BE2C (cell line): ENCODE results near the gene GALNT4. TPM values are rescaled to one million over a fixed set of nuclear protein-coding genes. Genes with fewer than 3 reads are reported as not detected.

Source experiments
- DNase-seq: peaks from one replicate; pipeline ENCODE4 v3.0.0-alpha.2; 2020
- H3K27me3 ChIP-seq: fragments of 250-450 bp; sonication (Bioruptor Pico); 2 replicates; pipeline ENCODE4 v1.5.1; 2020; ENCODE audit warnings: mild to moderate bottlenecking
- H3K36me3 ChIP-seq: fragments of 250-450 bp; sonication (Bioruptor Pico); 2 replicates; pipeline ENCODE4 v1.5.1; 2020; ENCODE audit warnings: mild to moderate bottlenecking
- H3K4me1 ChIP-seq: fragments of 250-450 bp; sonication (Bioruptor Pico); 2 replicates; pipeline ENCODE4 v1.5.1; 2020
- H3K4me3 ChIP-seq: 2 replicates; pipeline ENCODE4 v1.5.1; 2011; ENCODE audit warnings: low read depth, low read length
- H3K9me3 ChIP-seq: fragments of 250-450 bp; sonication (Bioruptor Pico); 2 replicates; pipeline ENCODE4 v1.5.1; 2020
- polyA plus RNA-seq: library from polyadenylated mRNA; unstranded; fragments of >200 nt; gene quantifications from one replicate; pipeline ENCODE4 v1.2.1, GENCODE V29; 2012; ENCODE audit warnings: low read depth, missing spikeins; ENCODE audit not compliant: insufficient read length, insufficient read depth
- TF ChIP-seq, protein P1 (sequence below): IDR thresholded peaks from 2 replicates; pipeline ENCODE4 v1.5.1; 2012; ENCODE audit warnings: mild to moderate bottlenecking, low read depth, low read length

The GALNT4 gene
- polyA plus RNA-seq = 0.14 TPM

GRCh38 chr12:89524541-89525304 lies at the start of gene GALNT4:
TSS of gene GALNT4 (minus strand) at chr12:89524796. CDS start at chr12:89524549, 247 bp downstream.
- H3K27me3 ChIP-seq = no peaks in the 10 kb centered on the region
- TF ChIP-seq, protein P1, sequence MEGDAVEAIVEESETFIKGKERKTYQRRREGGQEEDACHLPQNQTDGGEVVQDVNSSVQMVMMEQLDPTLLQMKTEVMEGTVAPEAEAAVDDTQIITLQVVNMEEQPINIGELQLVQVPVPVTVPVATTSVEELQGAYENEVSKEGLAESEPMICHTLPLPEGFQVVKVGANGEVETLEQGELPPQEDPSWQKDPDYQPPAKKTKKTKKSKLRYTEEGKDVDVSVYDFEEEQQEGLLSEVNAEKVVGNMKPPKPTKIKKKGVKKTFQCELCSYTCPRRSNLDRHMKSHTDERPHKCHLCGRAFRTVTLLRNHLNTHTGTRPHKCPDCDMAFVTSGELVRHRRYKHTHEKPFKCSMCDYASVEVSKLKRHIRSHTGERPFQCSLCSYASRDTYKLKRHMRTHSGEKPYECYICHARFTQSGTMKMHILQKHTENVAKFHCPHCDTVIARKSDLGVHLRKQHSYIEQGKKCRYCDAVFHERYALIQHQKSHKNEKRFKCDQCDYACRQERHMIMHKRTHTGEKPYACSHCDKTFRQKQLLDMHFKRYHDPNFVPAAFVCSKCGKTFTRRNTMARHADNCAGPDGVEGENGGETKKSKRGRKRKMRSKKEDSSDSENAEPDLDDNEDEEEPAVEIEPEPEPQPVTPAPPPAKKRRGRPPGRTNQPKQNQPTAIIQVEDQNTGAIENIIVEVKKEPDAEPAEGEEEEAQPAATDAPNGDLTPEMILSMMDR = peak; percentile 70
- peaks cover 5% of the 10 kb centered on the region for H3K36me3 ChIP-seq

DNA sequence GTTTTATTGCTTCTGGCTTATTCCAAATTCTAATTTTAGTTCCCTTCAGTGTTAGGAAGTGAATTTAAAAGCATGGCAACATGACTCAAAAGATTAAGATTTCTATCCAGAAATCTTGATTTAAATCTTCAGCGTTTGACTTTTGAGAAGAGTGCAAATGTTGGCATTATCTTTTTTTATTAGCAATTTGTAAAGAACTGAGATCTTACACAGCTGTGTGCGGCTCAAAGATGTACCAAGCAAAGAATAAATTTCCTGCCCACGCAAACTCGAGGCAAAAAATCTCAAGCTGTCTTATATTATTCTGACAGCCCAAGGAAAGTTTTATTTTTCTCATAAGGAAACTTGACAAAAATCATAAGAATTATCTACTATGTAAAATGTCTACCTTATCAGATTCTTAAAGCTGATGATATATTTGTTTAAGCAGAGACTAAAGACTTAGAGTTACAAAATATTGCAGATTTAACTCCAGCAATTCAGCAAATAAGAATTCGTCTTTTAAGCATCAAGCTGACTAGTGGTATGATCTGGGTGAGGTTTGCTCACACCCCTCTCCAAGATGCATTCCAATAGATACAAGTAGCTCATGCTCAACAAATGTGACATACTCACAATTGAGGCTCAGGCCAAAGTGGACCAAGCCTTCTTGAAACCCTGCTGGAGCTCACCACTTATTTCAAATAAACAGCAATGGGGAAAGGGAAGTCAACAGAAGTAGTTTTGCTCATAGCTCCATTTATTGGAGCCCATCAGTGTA lies 48.6 kb upstream of the GALNT4 start:
- Histone ChIP-seq H3K4me1 (peaks cover 3% of the 10 kb centered on the region; the same call in 1 of the 2 replicates), H3K4me3 (no peak overlapping the region), H3K27me3 (no peaks in the 10 kb centered on the region), H3K9me3 (no peaks in the 10 kb centered on the region), H3K36me3 (no peaks in the 10 kb centered on the region)
- TF ChIP-seq, protein P1 = no peak
- DNase-seq = no peak

More at GRCh38 chr12:89524541-89525304, at the start of gene GALNT4:
- Histone ChIP-seq H3K9me3 (no peaks in the 10 kb centered on the region), H3K4me1 (no peaks in the 10 kb centered on the region), H3K4me3 (peak within 1 kb of the TSS; percentile 94)
- DNase-seq = peak; percentile 83

- TF ChIP-seq, protein P1 = no peak
Observed at GRCh38 chr12:89571491-89572195, 47.0 kb upstream of the GALNT4 start.

DNA sequence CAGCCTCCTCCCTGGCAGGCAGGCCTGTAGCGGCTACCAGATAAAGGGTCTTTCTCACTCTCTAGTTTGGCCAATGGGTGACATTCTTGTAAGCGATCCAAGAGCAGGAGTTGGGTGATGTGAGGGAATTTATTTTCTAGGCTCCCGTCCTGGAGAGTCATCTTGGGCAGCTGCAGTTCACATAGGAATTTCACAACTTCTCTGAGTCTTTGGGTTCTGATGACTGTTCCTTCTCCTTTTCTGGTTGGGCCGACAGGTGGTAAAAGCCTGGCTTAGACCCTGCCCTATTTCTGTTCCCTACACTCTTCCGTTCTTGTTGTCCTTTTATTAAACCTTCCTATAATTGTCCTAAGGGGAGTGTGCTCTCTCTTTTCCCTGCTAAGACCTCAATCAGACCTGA lies 43.9 kb upstream of the GALNT4 start:
- H3K4me1 ChIP-seq = peaks cover 6% of the 10 kb centered on the region; the same call in 1 of the 2 replicates
- H3K36me3 ChIP-seq = no peaks in the 10 kb centered on the region
- no peaks in the 10 kb centered on the region for H3K27me3 ChIP-seq
- H3K9me3 ChIP-seq = no peaks in the 10 kb centered on the region
- TF ChIP-seq, protein P1 = no peak
- no peak overlapping the region for H3K4me3 ChIP-seq
- no peak for DNase-seq

More at GRCh38 chr12:89571491-89572195, 47.0 kb upstream of the GALNT4 start:
- H3K36me3 ChIP-seq = no peaks in the 10 kb centered on the region
- no peaks in the 10 kb centered on the region for H3K9me3 ChIP-seq
- no peaks in the 10 kb centered on the region for H3K27me3 ChIP-seq
- no peak overlapping the region for H3K4me3 ChIP-seq
- no peak for DNase-seq
- H3K4me1 ChIP-seq = peaks cover 5% of the 10 kb centered on the region; the same call in 1 of the 2 replicates

GRCh38 chr12:89567691-89568239 lies 43.2 kb upstream of the GALNT4 start:
- Histone ChIP-seq H3K9me3 (no peaks in the 10 kb centered on the region), H3K27me3 (no peaks in the 10 kb centered on the region), H3K4me1 (peaks cover 6% of the 10 kb centered on the region; the same call in 1 of the 2 replicates), H3K36me3 (no peaks in the 10 kb centered on the region), H3K4me3 (no peak overlapping the region)
- TF ChIP-seq, protein P1 = no peak
- DNase-seq = no peak
